Loucy (cell line): ENCODE results near the gene RBBP6.

Source experiments
- CTCF ChIP-seq: fragments of 200-600 bp; sonication (generic); conservative IDR thresholded peaks from 2 replicates; pipeline ENCODE4 v1.5.1; 2014; ENCODE audit warnings: mild to moderate bottlenecking, antibody characterized with exemption, low read length
- EZH2phosphoT487 ChIP-seq: fragments of 200-600 bp; IDR thresholded peaks from 2 replicates; pipeline ENCODE4 v1.6.1; 2018; ENCODE audit warnings: antibody characterized with exemption, mild to moderate bottlenecking, moderate library complexity, borderline replicate concordance

- TF ChIP-seq CTCF: no peak
- no peak for TF ChIP-seq EZH2phosphoT487
Observed at GRCh38 chr16:24509536-24509935, 29.8 kb upstream of the RBBP6 start.
